HCT116 (cell line): ENCODE measurements around the gene EHMT1.

Experiments
- CTCF ChIP-seq, 3 experiments: fragments of 200-600 bp in 1 of 3; sonication (generic) in 1 of 3; IDR thresholded peaks in 2 of 3; conservative IDR thresholded peaks in 1 of 3; 2 replicates each; pipeline ENCODE4 v1.5.1; 2012 to 2017; ENCODE audit warnings: low read depth in 2 of 3, low read length in 2 of 3, antibody characterized with exemption in 1 of 3, borderline replicate concordance in 1 of 3, control low read depth in 1 of 3, mild to moderate bottlenecking in 1 of 3, mixed read lengths in 1 of 3, mixed run types in 1 of 3, moderate library complexity in 1 of 3; ENCODE audit not compliant: insufficient read depth in 1 of 3
- EGR1 ChIP-seq: IDR thresholded peaks from 2 replicates; pipeline ENCODE4 v1.6.1; 2012; ENCODE audit warnings: low read depth
- EZH2 ChIP-seq: fragments of 200-600 bp; sonication (generic); IDR thresholded peaks from 2 replicates; pipeline ENCODE4 v1.6.1; 2017; ENCODE audit warnings: antibody characterized with exemption, mixed run types
- EZH2phosphoT487 ChIP-seq: fragments of 200-600 bp; IDR thresholded peaks from 2 replicates; pipeline ENCODE4 v1.6.1; 2018; ENCODE audit warnings: antibody characterized with exemption, borderline replicate concordance
- JUND ChIP-seq: IDR thresholded peaks from 2 replicates; pipeline ENCODE4 v1.6.1; 2012
- MAX ChIP-seq: IDR thresholded peaks from 2 replicates; pipeline ENCODE4 v1.6.1; 2012
- POLR2A ChIP-seq: IDR thresholded peaks from 2 replicates; pipeline ENCODE4 v1.7.0; 2011; ENCODE audit warnings: borderline replicate concordance; ENCODE audit not compliant: insufficient read depth, insufficient read length; ENCODE audit errors: extremely low read depth
- RAD21 ChIP-seq: IDR thresholded peaks from 2 replicates; pipeline ENCODE4 v1.6.1; 2012; ENCODE audit warnings: low read depth, mild to moderate bottlenecking
- SP1 ChIP-seq: IDR thresholded peaks from 2 replicates; pipeline ENCODE4 v1.6.1; 2012; ENCODE audit warnings: low read depth
- YY1 ChIP-seq: IDR thresholded peaks from 2 replicates; pipeline ENCODE4 v1.6.1; 2011; ENCODE audit warnings: low read length, low read depth, moderate library complexity, mild to moderate bottlenecking; ENCODE audit not compliant: insufficient replicate concordance; ENCODE audit errors: extremely low read depth
- TF ChIP-seq, protein P1 (sequence below): IDR thresholded peaks from 2 replicates; pipeline ENCODE4 v1.6.1; 2012; ENCODE audit warnings: low read depth

- TF ChIP-seq CTCF (IDR thresholded peaks at IDR 0.05 in 2 of 3, conservative IDR thresholded peaks at IDR 0.05 in 1 of 3; ENCODE audit: borderline replicate concordance in 1 of 3, insufficient read depth in 1 of 3, low read depth in 2 of 3, low read length in 2 of 3) (no peak), JUND (no peak), EZH2phosphoT487 (no peak), EZH2 (no peak), EGR1 (no peak), POLR2A (no peak), SP1 (no peak), YY1 (no peak), RAD21 (no peak), MAX (no peak)
- TF ChIP-seq, protein P1, sequence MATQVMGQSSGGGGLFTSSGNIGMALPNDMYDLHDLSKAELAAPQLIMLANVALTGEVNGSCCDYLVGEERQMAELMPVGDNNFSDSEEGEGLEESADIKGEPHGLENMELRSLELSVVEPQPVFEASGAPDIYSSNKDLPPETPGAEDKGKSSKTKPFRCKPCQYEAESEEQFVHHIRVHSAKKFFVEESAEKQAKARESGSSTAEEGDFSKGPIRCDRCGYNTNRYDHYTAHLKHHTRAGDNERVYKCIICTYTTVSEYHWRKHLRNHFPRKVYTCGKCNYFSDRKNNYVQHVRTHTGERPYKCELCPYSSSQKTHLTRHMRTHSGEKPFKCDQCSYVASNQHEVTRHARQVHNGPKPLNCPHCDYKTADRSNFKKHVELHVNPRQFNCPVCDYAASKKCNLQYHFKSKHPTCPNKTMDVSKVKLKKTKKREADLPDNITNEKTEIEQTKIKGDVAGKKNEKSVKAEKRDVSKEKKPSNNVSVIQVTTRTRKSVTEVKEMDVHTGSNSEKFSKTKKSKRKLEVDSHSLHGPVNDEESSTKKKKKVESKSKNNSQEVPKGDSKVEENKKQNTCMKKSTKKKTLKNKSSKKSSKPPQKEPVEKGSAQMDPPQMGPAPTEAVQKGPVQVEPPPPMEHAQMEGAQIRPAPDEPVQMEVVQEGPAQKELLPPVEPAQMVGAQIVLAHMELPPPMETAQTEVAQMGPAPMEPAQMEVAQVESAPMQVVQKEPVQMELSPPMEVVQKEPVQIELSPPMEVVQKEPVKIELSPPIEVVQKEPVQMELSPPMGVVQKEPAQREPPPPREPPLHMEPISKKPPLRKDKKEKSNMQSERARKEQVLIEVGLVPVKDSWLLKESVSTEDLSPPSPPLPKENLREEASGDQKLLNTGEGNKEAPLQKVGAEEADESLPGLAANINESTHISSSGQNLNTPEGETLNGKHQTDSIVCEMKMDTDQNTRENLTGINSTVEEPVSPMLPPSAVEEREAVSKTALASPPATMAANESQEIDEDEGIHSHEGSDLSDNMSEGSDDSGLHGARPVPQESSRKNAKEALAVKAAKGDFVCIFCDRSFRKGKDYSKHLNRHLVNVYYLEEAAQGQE = no peak
Observed at GRCh38 chr9:137705906-137706305, 87.1 kb downstream of the EHMT1 start.
